Activated CD4-positive, alpha-beta T cell treated with anti-CD3 and anti-CD28 coated beads, Interleukin-2, amount 50 U/mL, for 4 hours (primary cell): ENCODE results near the gene FNIP2.
"Not testable (repeated sequence)": the region's sequence is repeated elsewhere in the genome, so short reads cannot be mapped to it uniquely, and the experiment has no call there.

Experiments
- DNase-seq, 2 experiments: peaks; one replicate each; pipeline ENCODE4 v3.0.0-alpha.2; 2020

FNIP2 gene

DNA sequence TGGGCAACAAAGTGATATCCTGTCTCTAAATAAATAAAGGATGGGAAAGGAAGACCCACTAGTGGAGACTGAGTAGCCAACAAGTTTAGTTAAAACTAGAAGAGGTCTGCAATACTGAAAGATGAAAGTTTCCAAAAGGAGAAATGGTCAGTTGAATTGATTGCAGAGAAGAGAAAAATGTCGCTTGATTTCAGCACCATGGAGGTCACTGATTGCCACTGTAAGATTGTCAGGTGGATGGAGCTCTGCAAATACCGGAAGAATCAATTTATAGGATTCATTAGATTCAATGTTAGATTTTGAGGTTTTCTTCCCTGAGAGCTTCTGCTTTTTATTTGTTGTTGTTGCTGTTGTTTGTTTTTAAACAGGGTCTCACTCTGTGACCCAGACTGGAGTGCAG, 5.4 kb upstream of the FNIP2 start:
- DNase-seq = no peak

DNA sequence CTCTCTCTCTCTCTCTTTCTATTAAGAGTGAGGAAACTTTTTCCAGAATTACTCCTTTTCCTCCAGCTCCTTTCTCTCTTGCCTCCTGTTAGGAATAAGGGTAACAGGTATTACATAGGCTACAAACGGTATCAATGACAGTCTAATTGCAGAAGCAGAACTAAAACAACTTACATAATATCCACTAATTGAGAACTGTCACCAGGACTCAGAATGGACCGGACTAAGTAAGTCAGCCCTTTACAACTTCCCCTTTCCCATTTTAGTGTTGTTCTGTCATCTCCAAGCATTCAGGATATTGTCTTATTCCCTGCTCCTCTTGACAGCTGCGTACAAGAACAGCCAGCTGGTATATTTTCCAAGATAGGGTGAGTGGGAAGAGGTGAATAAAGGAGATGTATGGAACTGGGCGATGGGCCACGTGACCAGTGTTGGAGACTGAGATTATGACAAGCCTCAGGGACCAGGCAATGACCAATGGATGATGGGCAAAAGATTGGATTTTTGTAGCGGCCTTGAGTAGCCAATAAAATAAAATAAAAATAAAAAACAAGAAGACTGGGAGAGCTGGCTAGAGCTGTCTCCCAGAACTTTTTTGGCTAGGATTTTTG, 2.3 kb upstream of the FNIP2 start:
- no peak for DNase-seq

DNA sequence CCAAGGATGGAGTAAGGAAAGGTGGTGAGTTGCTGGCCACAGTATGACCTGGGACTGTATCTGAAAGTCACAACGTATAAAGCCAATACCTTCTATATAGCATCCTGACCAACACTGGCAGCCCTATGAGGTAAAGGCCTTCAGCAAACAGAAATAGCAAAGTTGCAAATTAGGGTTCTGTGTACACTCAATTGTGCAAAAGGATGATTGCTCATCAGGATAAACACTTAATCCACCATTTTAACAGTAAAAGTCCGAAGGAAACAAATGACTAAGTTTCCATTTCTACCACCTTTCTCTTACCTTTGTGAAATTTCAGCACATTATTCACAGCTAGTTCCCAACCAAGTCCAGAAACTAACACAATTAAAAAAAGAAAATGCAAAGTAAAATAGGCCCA, 1.4 kb upstream of the FNIP2 start:
- DNase-seq = no peak

DNA sequence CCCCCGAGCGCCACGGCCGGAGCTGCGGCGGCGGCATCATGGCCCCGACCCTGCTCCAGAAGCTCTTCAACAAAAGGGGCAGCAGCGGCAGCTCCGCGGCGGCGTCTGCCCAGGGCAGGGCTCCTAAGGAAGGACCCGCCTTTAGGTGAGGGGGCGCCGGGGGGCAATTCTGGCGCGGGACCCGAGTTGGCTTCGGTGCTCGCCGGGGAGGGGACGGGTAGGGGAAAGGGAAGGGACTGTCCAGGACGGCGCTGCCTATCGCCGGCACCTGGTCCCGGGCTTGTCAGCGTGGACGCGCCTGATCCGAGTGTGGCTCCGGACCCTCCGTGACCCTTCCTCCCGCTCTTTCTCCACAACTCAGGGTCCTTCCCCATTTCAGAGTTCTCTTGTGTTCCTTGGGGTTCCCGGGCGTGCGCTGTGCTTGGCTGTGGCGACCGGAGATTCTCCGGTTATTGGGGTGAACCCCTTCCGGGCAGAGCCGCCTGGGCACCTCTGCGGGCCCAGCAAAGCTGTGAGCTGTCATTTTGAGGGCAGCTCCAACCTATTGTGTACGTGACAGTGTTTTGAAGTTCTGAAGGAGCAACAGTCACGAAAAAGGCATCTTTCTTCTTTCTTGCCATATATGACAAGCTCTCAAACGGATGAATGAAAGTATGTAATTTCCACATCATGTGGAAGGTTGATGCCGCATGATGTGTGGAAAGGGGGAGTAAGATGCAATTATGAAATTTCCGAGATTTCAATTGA, 522 bp downstream of the FNIP2 start:
- peak; percentile 8 to 21 for DNase-seq

DNA sequence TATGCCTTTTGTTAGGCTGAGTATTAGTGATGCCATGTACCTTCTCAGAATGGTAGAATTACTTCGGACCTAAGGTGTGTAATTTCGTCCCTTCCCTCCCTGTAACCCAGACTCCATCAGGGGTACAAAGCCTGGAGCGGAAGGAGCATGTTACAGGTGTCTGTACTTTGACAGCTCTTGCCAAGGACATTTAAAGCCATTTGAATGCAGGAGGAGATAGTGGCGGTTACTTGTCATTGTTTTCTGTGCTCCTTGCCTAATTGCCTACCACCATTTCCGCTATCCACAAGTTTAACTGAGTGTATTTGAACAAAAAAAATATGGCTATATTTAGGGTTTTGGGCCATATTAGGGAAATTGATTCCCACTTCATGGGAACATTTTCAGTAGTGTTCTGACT, 1.8 kb downstream of the FNIP2 start:
- DNase-seq = no peak

DNA sequence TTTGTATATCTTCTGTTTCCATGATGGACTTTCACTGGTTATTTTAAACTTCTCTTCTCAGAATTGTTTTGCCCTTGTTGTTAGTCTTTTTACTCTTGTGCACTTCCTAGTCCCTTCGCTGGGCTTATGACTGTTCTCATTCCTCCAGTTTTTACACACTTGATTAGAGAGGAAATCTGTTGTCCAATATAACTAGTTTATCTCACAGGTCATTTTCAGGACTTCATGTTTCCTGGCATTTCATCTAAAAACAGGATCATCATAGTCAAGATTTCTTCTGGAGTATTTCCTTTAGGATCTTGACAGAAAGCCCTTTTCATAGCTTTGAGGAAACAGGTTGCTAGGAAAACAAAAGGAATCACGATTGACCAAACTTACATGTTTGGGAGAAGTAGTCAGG, 3.0 kb downstream of the FNIP2 start:
- DNase-seq = no peak

DNA sequence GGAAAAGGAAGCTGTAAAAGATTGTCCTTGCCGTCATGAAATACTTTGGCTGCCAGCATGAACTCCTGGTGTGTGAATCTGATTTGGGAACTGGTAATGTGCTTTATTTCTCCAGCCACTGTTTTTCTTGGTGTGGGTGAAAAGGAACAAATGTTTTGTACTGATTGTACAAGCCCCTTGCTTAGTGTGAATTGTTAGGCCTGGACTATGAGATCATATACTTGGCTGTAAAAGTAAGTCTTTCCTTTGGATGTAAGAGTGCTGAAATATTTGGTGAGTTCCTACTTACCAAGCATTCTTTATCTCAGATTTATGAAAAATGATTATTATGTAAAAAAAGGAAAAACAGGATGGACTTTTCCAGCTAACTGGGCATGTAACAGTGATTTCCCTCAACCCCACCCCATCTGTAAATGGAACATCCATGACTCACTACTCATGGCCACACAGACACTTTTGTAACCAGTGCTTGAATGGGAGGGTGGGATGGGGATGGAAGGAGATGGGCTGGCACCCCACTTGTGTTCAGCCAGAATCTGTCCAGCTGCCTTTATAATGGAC, 6.3 kb downstream of the FNIP2 start:
- DNase-seq = no peak

DNA sequence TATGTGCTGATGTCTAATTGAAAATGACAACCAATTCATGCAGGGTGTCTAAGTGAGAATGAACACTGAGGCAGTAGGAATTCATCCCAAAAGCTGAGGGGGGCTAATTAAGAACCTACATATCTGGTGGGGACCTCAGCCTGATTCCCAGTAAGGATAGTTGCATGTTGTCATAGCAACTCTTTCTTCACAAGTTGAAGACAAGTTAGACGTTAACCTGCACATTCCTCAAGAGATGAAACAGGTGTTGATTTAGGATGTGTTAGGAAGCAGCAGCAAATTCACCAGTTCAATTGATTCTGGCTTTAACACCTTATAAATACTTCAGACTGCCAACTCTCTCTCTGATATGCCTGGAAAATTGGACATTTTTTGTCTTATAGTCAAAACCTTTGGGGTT, 7.3 kb downstream of the FNIP2 start:
- no peak for DNase-seq

DNA sequence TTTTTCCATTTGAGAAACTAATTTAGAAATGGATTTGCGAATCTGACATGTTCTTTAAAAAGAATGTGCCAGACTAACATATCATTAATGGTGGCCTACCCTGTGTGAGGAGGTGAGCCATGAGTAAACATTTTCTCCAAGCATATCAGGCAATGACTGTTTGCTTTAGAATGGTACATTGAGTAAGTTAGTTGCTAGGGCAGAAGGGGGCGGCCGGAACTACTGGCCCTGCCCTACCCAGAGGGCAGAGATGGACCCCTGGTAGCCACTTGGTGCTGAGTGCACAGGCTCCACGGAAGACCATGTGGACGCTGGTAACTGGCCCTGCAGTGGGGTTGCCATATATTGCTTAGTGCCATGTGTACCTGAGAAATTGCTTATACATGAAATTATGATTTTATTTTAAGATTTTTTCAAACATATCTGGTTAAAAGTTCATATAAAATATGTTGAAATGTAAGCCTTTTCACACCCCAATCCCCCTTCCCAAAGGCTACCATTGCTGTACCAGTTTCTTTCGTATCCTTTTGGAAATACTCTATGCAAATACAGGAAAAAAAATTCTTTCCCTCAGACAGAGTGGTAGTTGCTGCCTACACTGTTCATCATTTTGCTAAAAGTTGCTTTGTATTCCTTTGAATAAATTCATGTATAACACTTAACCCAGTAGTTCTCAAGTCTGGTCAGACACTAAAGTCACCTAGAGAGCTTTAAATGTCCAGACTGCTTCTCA, 8.8 kb downstream of the FNIP2 start:
- no peak for DNase-seq

DNA sequence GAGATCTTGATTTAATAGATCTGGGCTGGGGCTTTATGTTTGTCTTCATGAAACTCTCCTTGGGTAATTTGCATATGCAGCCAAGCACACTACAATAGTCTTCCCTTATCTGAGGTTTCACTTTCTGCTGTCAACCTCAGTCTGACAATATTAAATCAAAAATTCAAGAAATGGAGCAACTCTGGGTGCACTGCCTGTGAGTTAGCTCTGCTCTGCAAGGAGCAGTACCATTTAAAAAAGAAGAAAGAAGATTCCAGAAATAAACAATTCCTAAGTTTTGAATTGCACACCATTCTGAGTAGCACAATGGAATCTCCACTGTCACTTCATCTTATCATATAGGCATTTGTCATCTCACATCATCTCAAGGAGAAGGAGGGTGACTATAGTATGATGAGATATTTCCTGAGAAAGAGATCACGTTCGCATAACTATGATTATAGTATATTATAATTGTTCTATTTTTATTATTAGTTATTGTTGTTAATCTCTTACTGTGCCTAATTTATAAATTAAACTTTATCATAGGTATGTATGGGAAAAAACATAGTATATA, 9.4 kb downstream of the FNIP2 start:
- no peak for DNase-seq

DNA sequence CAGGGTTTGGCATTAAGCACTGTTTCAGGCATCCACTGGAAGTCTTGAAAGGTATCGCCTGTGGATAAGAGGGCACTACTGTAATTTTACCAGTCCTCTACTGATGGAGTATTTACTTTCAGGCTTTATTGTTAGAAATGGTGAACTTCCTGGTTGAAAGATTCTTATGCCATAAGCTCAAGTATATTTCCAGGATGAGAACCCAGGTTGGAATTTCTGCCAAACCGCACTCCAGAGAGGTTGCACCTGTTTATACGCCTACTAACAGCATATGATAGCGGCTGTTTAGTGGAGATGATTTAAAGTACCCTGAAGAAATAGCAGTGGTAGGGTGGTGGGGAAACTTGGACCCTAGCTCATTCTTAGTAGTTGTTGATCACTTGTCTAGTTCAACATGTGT, 9.9 kb downstream of the FNIP2 start:
- no peak for DNase-seq

DNA sequence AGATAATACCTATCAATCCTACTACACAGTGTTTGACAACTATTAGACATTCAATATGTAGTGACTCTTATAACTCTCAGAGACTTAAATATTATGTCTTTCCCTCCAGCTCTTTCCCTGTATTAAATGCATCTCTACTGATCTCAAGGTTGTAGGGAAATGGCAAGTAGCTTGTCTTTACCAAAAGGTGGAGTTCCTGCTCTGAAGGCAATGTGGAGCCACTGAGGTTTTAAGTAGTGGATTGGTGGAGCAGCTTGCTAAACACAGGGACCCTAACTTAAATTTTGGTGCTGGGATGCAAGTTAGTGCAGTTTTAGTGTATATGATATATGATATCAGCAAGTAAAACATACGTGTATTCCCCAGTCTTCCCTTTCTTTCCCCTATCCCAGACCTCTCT, 13.1 kb downstream of the FNIP2 start:
- DNase-seq = no peak

DNA sequence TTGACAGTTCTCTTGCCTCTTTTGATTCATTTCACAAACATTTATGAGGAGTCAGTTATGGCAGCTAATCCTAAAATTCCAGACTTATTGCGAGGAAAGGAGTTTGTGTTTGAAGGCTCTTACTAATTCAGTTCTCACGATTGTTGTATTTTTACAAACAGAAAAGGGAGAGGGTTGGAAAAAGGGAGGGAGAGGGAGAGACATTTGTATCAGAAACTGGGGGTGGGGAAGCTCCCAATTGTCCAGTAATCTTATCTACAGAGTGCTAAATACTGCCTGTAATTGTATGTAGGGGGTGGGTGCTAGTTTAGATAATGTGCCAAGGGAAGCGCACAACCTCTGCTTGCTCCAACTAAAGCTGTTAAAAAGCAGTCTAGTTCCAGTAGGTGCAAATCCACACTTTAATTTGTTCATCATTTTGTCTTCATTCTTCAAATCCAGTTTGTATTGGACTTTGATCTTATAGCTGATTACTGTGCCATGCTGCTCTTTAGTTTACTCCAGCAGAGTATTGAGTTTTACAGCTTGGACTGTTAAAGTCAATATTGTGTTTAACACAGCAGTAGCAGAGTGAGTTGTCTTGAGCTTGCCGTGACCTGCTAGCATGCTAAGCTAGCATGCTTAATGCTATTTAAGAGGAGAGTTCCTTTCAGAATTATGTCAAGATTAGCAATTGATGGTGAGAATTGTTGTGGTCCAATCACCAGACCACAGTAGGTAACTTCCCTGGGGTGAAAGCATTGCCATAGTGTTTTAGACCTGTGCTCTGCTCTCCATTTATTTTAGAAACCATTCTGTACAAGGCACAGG, 13.9 kb downstream of the FNIP2 start:
- no peak for DNase-seq

DNA sequence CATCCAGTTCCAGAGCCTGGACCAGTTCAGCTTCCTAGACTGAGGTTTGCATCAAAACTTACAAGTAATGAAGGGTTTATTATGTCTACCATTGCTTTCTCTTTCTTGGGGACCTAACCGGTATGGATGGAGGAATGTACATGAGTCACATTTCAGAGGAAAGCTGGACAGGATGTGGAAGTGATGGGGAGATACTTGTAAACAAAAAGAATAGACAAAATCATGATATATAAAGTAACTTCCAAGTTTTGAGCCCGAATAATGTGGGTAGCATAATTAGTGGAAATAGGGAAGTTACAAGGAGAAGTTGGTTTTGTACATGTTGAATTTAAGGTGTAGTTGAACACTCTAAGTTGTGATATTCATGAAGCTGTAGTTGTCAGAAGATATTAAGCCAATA, 15.0 kb downstream of the FNIP2 start:
- DNase-seq = no peak

DNA sequence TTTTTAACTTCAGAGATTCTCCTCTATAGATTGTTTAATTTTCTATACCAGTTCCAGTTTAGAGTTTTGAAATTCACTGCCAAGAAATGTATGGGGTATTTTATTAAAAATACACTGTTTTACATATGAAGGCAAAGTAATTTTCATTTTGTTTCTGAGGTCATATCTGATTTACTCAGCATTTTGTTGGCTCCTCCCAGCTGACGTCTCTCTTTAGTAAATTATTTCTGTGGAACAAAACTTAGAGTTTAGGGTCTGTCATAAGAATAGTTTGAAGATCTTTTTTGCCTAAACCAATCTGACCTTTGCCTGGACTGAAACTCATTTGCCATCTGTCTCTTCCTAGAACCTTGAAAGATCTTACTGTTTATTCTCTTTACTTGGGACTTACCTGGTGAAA, 16.9 kb downstream of the FNIP2 start:
- DNase-seq = no peak

DNA sequence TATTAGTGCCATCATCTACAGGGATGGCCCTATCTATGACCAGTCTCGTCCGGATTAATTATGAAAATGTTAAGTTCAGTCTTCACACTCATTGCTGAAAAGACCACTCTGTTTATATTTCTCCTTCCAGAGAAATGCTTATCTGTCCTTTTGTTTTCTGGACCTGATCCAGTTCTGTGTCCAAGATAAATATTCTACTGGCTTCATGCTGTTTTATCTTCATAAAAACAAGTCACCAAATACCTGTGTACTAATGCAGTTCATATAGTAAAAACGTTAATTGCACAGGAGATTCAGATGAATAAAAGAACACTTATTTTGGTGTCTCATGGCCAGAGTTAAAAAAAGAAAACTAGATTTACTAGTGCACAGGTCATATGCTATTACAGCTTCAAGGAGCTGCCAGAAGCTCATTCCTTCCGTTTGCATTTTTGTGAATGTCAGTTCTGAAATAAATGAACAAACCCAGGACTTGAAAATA, 17.3 kb downstream of the FNIP2 start:
- no peak for DNase-seq

DNA sequence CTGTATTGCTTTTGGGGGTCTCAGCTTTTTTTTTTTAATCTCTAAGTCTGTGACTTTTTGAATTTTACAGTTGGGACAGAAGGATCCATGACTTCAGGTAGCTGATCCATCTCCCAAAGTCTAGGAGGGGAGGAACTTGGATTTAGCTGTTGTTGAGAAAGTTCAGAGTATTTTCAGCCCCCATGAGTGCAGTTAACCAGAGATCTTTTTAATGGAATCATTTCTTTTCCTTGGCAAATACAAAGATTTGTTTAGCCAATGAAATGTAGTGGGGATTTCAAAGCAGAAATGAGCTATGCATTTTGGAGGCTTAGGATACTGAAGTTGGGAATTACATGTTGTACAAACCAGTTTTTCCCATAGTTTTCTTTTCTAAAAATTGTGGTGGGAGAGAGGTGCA, 18.1 kb downstream of the FNIP2 start:
- no peak for DNase-seq

DNA sequence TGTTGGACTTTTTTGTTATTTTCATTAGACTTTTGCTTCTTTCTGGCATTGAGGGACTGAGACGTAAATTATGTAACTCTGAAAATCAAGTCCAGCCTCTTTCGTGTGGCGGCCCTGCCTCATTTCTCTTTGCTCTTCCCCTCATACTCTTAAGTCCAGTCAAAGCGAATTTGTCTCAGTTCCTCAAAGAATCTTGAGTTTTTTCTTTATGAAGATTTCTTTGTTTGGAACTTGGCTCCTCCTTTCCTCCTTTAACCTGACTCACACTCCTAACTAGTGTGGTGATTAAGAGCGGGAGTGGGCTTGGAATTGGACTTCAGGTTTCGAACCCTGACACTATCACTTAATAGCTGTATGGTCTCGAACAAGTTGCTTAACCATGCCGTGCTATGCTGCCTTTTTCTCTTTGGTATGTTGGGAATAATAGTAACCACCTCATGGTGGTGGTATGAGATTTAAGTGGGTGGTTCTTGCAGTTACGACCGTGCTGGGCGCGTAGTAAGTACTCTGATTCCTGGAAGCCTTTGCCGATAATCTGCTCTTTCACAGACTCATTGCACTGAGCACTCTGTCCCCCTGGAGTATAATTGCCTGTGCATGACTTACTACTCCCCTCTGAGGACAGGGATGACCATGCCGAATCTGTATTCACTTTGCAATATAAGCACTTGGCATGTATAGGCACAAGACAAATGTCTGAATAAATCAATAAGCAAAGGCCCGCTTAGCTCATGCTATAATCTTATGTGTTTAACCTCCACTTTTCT, 19.1 kb downstream of the FNIP2 start:
- no peak for DNase-seq

DNA sequence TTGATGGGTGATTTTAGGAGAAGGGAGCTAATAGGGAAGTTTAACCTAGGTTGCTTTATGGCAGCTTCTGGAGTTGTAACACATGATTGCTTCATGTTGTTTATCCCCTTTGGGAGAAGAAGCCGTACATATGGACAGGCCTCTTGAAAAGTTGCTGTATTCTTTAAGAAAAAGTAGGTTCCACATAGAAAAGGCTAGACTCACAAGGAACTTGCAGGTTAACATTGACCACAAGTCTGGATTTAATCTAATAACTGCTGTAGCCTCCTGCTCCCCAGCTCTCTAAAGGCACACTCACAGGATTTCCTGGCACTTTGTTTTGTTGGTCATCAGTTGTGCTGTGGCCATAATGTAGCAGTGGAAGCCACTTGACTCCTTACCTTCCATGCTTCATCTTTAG, 19.7 kb downstream of the FNIP2 start:
- DNase-seq = no peak

DNA sequence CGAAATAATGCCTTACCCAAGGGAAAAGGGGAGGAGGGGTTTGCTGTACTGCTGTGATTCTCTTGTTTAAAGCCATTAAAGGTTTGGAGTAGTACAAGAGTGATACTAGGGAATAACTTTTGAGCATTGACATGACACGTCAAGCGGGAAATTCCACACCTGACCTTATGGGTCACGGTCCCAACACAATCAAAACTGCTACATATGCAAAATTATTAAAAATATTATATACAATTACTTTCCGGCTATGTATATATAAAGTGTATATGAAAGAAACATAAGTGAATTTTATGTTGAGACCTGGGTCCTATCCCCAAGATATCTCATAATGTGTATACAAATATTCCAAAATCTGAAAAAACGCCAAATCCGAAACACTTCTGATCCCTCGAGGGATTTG, 21.0 kb downstream of the FNIP2 start:
- DNase-seq = no peak

DNA sequence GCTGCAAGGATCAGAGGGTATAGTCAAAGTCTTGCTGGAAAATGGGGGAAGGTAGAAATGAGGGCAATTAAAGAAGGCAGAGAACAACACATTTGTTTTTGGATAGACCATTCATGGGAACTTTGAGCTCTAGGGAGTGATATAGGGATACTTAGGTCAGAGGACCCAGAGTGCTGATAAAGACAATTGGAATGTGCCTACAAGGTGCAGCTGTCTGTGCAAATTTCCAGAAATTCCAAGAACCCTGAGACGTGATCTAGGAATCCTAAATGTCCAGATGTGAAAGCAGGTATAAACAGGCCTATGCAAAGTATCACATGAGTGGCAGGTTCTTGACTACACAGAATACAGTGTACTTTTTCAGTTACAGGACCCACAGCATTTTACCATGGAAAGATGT, 24.2 kb downstream of the FNIP2 start:
- DNase-seq = no peak

DNA sequence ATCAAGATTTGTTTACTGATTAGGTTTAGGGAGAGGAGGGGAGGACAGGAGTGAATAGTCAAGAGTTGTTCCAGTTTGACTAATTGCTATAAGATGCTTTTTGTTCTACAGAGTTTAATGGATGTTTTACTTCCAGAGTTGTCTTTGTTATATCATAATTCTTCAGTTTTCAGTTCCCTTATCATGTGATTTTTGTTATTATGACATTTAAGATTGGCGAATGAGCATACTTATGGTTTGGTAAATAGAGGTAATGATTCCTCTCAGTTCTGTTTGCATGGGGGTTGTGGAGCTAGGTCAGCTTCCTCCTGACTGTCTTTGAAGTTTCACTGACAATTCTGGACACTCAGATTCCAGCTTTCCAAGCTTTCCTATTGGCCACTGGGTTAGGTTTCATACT, 24.6 kb downstream of the FNIP2 start:
- not testable (repeated sequence) for DNase-seq
